ENCODE measurements around the gene TPRA1.

GRCh38 chr3:127539366-127540060, 51.0 kb downstream of the TPRA1 start:
- TF ChIP-seq EZH2 (IDR thresholded peaks at IDR 0.05; ENCODE audit: borderline replicate concordance, low read depth, low read length, severe bottlenecking), result no peak
- no peak for TF ChIP-seq CTCF (IDR thresholded peaks at IDR 0.05; ENCODE audit: borderline replicate concordance, extremely low read depth, low read length, poor library complexity, severe bottlenecking)
